Activated naive CD4-positive, alpha-beta T cell treated with Interleukin-2 at 50 U/mL for 16 hours (primary cell): ENCODE results near the gene TOX4.
"Not testable (repeated sequence)": the region's sequence is repeated elsewhere in the genome, so short reads cannot be mapped to it uniquely, and the experiment has no call there.

Experiments
- DNase-seq: peaks from one replicate; pipeline ENCODE4 v3.0.0-alpha.2; 2020

The TOX4 gene

GRCh38 chr14:21476925-21477681 lies at the start of gene TOX4, which contains the start of gene RAB2B:
Gene TOX4, plus strand, starts transcription at chr14:21477195. Its CDS starts 84 bp downstream, at chr14:21477279.
Gene RAB2B, minus strand, starts transcription at chr14:21476959. Its CDS starts 87 bp downstream, at chr14:21476872.
- peak; percentile 96 for DNase-seq

GRCh38 chr14:21428930-21429329 lies 48.1 kb upstream of the TOX4 start:
- no peak for DNase-seq

DNA sequence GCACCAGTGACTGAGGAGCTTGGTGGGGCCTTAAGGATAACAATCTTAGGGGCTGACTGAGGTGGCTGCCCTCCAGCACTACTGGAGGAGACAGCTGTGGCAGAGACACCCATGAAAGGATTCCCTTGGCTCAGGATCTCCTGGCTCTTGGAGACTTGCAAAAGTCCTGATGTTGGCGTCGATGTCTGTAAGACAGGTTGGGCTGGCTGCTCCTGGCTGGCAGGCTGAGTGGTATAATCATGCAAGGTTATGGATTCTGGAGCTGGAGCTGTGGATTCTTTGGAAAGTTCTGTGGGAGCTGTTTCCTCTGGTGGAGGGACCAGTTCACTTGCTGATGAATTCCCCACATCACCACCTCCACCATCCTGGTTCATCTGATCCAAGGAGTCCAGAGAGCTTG lies 45.9 kb upstream of the TOX4 start:
- no peak for DNase-seq

GRCh38 chr14:21436567-21437062 lies 40.4 kb upstream of the TOX4 start:
- DNase-seq: no peak

DNA sequence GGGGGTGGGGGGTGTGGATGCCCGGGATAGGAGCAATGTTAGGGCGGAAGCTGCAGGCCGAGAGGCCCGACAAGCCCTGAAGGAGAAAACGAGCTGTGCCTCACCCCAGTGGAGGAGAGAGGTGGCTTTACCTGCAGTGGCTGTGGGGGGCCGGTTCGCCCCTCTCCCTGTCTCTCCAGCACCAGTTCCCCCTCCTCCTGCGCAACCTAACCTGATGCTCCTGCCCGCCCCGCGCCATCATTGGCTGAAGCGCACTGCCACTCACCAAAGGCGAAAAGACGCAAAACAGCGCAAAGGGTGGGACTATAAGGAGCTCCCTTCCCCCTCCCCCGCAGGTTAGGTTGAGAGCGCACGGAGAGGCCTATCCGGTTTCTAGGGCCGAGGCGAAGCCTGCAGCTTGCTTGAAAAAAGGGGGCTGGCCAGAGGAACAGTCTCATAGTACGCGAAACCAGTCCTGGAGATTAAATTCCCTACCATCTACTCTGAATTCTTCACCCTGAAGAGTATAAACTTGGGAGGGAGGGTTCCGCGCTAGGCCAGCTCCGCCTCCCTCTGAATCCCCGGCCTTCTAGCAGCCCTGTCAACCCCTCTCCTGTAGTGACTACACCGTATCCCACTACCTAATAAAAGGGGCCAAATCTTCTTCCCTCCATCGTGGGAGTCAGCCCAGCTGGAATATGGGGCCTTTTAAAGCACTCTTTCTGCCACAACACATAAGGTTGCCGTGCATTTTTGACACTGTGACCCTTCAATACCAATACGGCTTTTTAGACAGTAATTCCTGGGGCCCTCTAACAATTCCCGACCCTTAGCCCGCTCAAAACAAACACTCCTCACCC lies 39.7 kb upstream of the TOX4 start:
- DNase-seq: peak; percentile 99

- no peak for DNase-seq
These were observed 36.1 kb upstream of the TOX4 start for GRCh38 chr14:21440859-21441258.

- not testable (repeated sequence) for DNase-seq
These were observed 34.3 kb upstream of the TOX4 start for GRCh38 chr14:21442657-21443056.

GRCh38 chr14:21449899-21450216 lies 27.1 kb upstream of the TOX4 start:
- no peak for DNase-seq

- DNase-seq: no peak
These were observed 22.0 kb upstream of the TOX4 start for GRCh38 chr14:21454843-21455544.

DNA sequence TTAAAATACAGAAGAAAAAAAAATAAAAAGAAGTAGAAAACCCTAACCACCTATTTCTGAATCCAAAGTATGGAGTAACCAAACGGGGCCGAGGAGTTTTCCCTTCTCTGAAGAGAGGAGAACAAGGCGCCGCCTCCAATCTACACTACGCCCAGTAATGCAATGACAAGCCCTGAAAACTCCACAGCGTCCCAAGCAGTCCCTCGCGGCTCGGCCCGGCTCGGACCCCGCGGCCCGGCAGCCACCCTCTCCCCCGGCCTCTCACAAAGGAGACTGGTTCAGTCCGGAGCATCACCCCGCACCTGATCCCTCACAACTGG lies 21.4 kb upstream of the TOX4 start:
- no peak for DNase-seq

DNA sequence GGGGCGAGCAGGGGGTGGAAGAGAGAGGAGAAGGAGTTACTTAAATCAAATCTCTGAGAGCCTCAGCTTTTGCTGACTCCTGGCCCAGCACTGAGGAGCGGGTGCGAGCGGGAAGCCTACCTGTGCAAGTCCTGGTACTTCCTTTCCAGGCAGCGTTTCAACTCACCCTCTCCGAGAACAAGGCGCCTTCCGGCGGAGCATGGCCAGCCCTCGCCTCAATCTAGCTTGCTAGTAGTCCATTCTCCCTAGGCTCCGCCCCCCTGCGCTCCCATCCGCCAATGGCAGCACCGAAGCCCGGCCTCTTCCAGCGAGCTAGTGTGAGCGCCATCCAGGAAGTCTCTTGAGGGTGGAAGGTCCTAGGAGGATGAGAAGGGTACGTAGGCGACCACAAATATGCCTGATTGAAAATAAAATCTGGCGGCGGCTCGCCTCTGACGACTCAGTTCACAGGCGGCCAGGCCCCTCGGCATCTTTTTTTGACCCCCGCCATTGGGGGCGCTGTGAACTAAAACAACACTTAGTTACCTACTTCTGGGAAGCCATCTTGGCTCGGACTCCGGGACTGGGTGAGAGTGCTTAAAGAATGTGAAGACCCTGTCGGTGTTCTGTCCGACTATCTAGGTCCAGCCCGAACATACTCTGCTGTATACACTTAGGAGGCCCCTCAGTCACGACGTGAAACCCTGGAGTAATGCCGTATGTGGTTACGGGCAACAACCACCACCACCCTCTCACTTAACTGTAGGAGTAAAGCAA lies 20.9 kb upstream of the TOX4 start, which contains the start of gene CHD8:
TSS of gene CHD8 (minus strand) at position 212 of the 756 bp plus-strand sequence. CDS start 24,480 bp downstream, outside the sequence.
- peak; percentile 99 for DNase-seq

GRCh38 chr14:21467616-21468015 lies 9.4 kb upstream of the TOX4 start:
- DNase-seq: no peak

DNA sequence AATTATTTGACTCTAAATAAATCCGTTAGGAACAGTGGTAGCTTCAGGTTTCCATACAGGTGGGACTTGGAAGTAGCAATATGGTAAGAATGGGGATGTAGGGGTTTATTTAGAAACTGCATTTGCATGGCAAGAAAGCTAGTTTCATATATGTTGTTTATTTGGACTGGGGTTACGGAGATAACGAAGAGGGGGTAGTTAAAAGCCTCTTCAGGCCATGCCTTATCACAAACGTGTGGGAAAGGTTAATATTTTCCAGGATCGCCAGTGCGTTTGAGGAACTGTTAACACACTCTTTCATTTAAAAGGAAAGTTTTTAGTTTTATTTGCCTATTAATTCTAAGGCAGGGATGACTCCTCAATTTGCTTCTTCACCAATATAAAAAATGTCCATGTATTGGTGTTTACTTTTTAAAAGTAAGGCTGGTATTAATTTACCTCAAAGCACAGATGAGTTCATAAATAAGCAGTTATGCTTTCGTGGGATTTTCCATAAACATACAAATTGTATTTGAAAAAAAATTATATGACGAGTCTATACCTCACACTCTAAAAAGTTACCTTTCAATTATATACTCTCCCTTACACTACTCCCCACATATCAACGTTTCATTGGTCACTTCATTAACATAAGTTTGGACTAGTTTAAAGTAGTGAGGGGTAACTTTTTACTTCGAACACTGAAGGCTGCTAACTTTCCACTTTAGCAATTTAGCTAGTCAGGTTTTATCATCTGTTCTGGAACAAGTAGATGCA lies 1.1 kb upstream of the TOX4 start:
- DNase-seq: no peak

- DNase-seq: no peak
These were observed 471 bp upstream of the TOX4 start for GRCh38 chr14:21476523-21476924.

GRCh38 chr14:21486640-21487087 lies 9.7 kb downstream of the TOX4 start:
- DNase-seq: no peak

DNA sequence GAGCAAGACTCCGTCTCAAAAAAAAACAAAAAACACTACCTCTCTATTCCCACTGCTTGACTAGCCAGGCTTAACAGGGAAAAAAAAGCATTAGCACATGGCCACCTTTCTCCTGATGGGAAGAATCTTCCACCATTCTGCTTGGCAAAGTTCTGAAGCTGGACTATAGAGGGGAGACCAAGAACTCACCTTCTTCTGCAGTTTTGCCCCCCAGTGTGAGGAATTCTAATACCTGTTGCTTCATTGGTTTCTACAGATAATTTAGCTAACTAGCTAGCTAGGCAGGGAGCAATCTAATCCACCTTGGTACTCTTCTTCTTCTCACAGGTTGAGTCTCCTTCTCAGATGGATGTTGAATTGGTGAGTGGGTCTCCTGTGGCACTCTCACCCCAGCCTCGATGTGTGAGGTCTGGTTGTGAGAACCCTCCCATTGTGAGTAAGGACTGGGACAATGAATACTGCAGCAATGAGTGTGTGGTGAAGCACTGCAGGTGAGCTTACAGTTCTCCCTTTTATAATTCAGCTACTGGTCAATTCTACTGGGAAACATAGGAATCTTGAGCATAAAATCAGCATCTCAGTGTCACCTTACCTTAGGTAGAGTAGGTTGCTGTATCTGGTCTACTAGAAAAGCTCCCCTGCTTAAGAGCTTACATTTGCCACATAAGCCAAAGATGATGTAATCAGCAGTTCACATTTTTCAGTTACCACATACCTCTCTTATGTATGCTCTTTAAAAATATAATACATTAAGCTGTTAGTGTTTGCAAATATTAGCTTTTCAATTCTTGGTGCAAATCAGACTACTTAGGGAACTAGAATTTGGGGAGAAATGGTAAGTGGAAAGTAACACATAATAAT lies 18.1 kb downstream of the TOX4 start:
- DNase-seq: no peak

DNA sequence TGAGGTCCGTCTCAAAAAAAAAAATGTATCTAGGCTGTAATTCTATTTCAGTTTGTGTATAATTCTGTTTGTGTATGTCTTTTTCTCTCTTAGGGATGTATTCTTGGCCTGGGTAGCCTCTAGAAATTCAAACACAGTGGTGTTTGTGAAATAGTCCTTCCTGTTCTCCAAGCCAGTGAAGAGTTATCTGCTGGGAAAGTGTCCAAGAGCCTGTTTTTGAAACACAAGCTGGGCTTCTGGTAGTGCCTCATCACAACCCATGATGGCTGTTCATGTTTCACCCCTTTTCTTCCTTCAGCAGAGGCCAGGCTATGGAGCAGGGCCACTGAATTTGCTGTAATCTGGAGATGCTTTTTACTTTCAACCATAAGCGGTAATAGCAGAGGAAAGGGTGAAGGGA lies 19.5 kb downstream of the TOX4 start:
- DNase-seq: no peak

GRCh38 chr14:21498540-21499526 lies 21.8 kb downstream of the TOX4 start:
- no peak for DNase-seq

DNA sequence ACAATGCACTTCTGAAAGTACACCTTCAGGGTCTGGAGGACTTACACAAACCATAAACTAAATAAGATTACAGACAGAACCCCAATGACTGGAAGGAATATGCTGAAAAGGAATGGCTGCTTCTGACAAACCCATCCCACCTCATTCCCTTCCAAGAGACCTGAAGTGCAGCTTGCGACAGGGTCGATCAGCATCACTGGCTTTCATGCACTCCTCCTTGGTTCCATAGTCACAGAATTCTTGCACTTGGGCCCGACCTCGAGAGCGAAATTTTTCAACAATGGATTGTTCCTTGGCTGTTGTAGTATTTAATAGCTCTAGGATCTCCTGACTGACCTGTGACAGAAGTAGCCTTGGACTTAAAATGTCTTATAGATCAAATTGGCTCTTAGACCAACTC lies 24.6 kb downstream of the TOX4 start:
- no peak for DNase-seq
